ENCODE measurements around the gene IGF2BP2.
"Not testable (repeated sequence)": the region's sequence is repeated elsewhere in the genome, so short reads cannot be mapped to it uniquely, and the experiment has no call there.

The IGF2BP2 gene

GRCh38 chr3:185708392-185708791 is 116.5 kb downstream of the IGF2BP2 start:
- no peak for DNase-seq

- no peak for DNase-seq
Measured at GRCh38 chr3:185705498-185705897, 119.3 kb downstream of the IGF2BP2 start.

DNA sequence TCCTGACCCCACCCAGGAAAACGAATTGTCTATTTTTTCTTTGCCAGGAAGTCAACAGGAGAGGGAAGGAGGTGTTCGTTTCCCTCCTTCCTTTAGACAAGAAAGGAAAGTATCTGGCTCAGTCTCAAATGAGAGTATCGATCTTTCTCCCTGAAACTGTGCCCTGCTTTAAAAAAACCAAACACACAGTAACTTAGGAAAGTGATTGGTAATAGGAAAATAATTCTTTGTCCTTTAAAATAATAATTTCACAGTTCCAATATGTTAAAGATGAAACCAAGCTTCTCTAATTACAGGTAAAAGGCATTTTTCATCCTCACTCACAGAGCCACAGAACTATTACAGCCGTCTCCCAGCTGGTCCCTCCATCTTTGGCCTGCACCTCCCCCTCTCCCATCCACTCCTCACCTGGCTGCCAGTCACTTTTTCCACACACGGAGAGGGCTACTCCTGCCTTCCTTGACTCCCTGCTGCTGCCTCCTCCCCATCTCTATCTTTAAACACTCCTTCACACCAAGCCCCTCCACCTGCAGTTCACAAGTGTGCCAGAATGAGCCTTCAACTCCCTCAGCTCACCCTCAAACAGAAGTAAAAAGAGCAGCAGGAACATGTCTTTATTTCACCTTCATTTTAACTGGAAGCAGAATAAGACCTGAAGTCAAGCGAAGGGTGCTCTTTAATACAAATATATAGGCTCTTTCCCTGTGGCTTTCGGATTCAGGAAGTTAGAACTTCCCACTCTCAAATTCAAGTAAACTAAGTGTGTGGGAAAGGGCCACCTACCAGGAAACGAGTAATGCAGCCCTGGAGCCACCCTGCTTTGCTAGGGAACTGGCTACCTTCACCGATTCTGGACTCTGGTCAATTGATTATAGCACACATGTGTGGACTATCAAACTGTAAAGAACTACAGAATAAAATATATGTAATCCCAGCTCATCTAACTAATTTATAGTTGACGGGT is 122.3 kb downstream of the IGF2BP2 start:
- DNase-seq, result no peak

DNA sequence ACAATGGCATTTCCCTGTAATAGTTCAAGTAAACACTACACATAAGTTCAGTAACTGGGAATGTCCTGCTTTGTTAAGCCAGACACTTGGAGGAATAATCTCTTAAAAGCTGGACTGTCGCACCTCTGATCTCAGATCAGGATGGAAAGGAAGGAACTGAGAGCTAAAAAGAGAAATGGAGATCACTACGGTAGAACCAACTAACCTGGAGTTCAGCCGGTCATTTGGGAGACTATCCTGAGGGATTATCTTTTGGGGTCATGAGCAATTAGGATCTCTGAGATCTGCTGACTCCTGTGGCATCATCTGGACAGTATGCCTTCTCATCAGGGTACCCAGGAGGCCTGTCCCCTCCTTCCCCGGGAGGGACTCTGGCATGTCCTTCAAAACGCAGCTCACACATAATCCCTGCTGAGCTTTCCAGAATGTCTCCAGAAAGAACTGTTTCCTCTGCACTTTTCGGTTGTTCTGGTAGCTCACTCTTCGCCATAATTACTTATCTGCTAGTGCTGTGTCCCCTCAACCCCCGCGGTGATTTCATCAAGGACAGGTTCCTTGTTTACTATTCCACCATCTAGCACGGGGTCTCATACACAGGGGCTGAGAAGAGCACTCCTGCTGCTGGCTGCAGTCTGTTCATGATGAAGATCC is 123.1 kb downstream of the IGF2BP2 start:
- DNase-seq, result no peak

- no peak for DNase-seq
Measured at GRCh38 chr3:185699927-185700326, 124.9 kb downstream of the IGF2BP2 start.

- not testable (repeated sequence) for DNase-seq
Measured at GRCh38 chr3:185697228-185697627, 127.6 kb downstream of the IGF2BP2 start.

GRCh38 chr3:185696039-185696438 is 128.8 kb downstream of the IGF2BP2 start:
- DNase-seq, result no peak

DNA sequence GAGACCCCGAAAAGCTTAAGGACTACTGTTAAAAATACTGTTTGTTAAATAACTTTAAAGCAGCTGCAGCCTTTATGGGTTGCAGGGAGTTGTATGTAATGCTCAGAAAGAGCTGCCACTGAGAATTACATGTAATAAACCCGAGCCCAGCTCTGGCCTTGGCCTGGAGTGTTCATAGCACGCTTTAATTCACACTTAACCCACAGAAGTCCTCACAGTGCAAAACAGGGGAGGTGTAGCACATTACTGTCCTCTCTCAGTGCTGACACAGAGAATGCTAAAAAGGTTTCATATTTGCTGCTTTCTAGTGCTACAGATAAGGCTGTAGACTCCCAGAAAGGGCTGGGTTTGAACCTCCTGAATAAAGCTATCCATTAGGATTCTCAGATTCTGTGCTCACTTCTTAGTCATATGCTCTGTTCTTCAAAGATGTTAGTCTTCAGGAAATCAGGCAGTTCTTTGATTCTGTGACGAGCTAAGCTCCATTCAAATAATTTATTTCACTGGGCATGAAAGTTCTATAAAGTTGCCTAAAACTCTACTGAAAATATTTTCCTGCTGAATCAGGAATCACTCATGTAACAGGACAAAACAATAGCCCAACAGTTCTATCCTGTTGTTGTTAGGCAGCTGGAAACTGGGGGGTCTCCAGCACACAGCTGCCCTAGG is 130.7 kb downstream of the IGF2BP2 start:
- no peak for DNase-seq

DNA sequence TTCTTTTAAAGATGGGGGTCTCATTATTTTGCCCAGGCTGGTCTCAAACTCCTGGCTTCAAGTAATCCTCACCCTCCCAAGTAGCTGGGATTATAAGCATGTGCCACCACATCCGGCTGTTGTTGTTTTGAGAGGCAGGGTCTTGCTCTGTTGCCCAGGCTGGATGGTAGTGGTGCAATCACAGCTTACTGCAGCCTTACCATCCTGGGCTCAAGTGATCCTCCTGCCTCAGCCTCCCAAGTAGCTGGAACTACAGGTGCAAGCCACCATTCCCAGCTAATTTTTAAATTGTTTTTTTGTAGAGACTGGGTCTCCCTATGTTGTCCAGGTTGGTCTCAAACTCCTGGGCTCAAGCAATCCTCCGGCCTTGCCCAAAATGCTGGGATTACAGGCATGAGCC is 133.2 kb downstream of the IGF2BP2 start:
- no peak for DNase-seq

- no peak for DNase-seq
Measured at GRCh38 chr3:185687271-185687878, 137.5 kb downstream of the IGF2BP2 start.

GRCh38 chr3:185685231-185686035 is 139.4 kb downstream of the IGF2BP2 start:
- no peak for DNase-seq

- no peak for DNase-seq
Measured at GRCh38 chr3:185680231-185680630, 144.6 kb downstream of the IGF2BP2 start.

DNA sequence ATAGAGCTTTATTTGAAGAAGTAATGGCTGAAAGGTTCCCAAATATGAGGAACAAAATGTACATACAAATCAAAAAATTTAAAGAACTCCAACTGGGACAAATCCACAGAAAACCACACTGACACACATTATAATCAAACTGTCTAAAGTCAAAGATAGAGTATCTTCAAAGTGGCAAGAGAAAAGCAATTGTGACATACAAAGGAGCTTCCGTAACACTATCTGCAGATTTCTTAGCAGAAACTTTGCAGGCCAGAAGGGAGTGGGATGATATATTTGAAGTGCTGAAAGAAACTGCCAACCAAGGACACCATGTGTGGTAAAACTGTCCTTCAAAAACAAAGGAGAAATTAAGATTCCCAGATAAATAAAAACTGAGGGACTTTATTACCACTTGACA is 146.8 kb downstream of the IGF2BP2 start:
- DNase-seq, result no peak

GRCh38 chr3:185677146-185677829 is 147.6 kb downstream of the IGF2BP2 start:
- DNase-seq, result no peak

- no peak for DNase-seq
Measured at GRCh38 chr3:185667574-185667973, 157.3 kb downstream of the IGF2BP2 start.

- DNase-seq, result no peak
Measured at GRCh38 chr3:185663929-185664328, 160.9 kb downstream of the IGF2BP2 start.

GRCh38 chr3:185661772-185662171 is 163.1 kb downstream of the IGF2BP2 start:
- DNase-seq, result no peak

DNA sequence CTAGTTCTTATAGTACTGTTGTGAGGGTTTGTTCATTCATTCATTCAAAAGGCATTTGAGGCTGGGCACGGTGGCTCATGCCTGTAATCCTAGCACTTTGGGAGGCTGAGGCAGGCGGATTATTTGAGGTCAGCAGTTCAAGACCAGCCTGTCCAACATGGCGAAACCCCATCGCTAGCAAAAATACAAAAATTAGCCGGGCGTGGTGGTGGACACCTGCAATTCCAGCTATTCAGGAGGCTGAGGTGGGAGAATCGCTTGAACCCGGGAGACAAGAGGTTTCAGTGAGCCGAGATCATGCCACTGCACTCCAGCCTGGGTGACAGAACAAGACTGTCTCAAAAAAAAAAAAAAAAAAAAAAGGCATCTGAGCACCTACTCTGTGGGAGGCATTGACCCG is 163.5 kb downstream of the IGF2BP2 start:
- DNase-seq, result not testable (repeated sequence)

DNA sequence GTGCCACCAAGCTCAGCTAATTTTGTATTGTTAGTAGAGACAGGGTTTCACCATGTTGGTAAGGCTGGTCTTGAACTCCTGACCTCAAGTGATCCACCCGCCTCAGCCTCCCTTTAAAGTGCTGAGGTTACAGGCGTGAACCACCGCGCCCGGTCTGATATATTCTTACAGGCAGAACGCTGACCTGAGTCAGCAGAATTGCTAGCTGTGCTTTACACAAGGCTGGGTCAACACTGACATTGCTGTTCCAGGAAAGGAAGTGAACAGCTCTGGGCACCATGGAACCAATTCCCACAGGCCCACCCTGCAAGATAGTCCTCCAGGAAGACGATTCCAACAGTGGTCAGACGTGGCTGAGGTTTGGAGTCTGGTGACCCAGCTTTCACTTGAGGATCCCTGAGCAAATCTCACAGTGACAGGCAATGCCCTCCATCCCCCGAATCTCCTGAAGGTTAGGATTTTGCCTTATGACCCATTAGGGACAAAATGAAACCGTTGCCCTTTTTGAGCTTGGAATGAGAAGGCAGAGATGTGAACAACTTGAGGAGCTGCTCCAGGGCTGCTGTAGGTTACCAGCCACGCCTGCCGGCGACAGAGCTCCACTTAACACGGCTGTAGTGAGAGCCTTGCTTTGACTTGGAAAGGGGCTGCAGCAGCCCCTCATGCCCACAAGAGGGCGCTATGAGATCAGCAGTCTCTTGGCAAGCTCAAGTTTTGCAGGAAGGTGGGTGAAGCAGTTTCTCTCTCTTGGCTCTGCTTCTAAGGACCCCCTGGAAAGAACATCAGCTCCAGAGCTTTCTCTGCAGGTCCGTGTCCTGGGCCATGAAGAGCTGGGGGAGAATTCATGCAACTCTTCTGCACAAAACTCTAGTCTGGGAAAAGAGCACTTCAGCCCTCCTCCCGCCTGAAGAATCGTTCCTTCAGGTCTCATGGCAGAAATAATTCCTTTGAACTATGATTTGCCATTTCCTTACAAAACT is 164.6 kb downstream of the IGF2BP2 start:
- DNase-seq, result peak; percentile 76 to 80

GRCh38 chr3:185658943-185659342 is 165.9 kb downstream of the IGF2BP2 start:
- DNase-seq, result no peak
